HepG2 (cell line): ENCODE data around the gene MICAL3. TPM values are rescaled to one million over a fixed set of nuclear protein-coding genes. Genes with fewer than 3 reads are reported as not detected.

Experiments
- JARID2 ChIP-seq: sonication (generic); formaldehyde crosslinking; IDR thresholded peaks from 2 replicates; pipeline ENCODE4 v1.8.1; 2023; ENCODE audit warnings: missing genetic modification reagents, inconsistent platforms; ENCODE audit not compliant: insufficient replicate concordance
- KIAA2018 ChIP-seq: sonication (generic); formaldehyde crosslinking; IDR thresholded peaks from 2 replicates; pipeline ENCODE4 v1.5.0; 2020; ENCODE audit warnings: mild to moderate bottlenecking, missing genetic modification reagents, borderline replicate concordance
- TRAFD1 ChIP-seq: sonication (generic); formaldehyde crosslinking; IDR thresholded peaks from 2 replicates; pipeline ENCODE4 v1.5.1; 2020; ENCODE audit warnings: missing genetic modification reagents, mild to moderate bottlenecking, borderline replicate concordance
- ZFP1 ChIP-seq: IDR thresholded peaks from 2 replicates; pipeline ENCODE4 v1.6.1; 2016
- ZNF607 ChIP-seq: sonication (generic); formaldehyde crosslinking; IDR thresholded peaks from 2 replicates; pipeline ENCODE4 v1.5.1; 2020; ENCODE audit warnings: missing genetic modification reagents, mild to moderate bottlenecking, borderline replicate concordance
- polyA plus RNA-seq, 8 experiments: library from polyadenylated mRNA; depleted of rRNA in 3 of 8; stranded (reverse) in 7 of 8; unstranded in 1 of 8; fragments of >200 nt; fragmentation: Illumina TruSeq in 4 of 8; extraction: Trizol in 4 of 8; gene quantifications; 2 replicates each; pipeline versions ENCODE4 v1.2.1 to v1.2.3, GENCODE V29; 2011 to 2016; ENCODE audit warnings: low read depth in 4 of 8, missing spikeins in 1 of 8, mixed read lengths in 1 of 8; ENCODE audit not compliant: insufficient read depth in 1 of 8
- total RNA-seq, 5 experiments: library from RNA; depleted of rRNA; stranded (reverse); fragments of >200 nt; fragmentation: Illumina TruSeq; extraction: Trizol; gene quantifications; 2 replicates each; pipeline ENCODE4 v1.2.3, GENCODE V29; 2016; ENCODE audit warnings: low read depth in 1 of 5
- TF ChIP-seq, protein P1 (sequence below): sonication (generic); formaldehyde crosslinking; IDR thresholded peaks from 2 replicates; pipeline ENCODE4 v1.4.0; 2020; ENCODE audit warnings: missing genetic modification reagents, borderline replicate concordance
- TF ChIP-seq, protein P2 (sequence below): sonication (generic); formaldehyde crosslinking; IDR thresholded peaks from 2 replicates; pipeline ENCODE4 v1.5.0; 2020; ENCODE audit warnings: mild to moderate bottlenecking, missing genetic modification reagents
- TF ChIP-seq, protein P3 (sequence below): sonication (generic); formaldehyde crosslinking; conservative IDR thresholded peaks from 2 replicates; pipeline ENCODE4 v1.8.0; 2022; ENCODE audit warnings: low read depth, missing genetic modification reagents

The MICAL3 gene
- total and polyA plus RNA-seq, 2 of the 13 experiments (the other 11 are each of a cell fraction or from before 2014, with no cell fraction given) = 5.3 to 12.5 TPM

- TF ChIP-seq KIAA2018 (CRISPR knock-in tag) (no peak), JARID2 (no peak), TRAFD1 (CRISPR knock-in tag) (no peak), ZFP1 (no peak), ZNF607 (CRISPR knock-in tag) (no peak)
- TF ChIP-seq, protein P1, sequence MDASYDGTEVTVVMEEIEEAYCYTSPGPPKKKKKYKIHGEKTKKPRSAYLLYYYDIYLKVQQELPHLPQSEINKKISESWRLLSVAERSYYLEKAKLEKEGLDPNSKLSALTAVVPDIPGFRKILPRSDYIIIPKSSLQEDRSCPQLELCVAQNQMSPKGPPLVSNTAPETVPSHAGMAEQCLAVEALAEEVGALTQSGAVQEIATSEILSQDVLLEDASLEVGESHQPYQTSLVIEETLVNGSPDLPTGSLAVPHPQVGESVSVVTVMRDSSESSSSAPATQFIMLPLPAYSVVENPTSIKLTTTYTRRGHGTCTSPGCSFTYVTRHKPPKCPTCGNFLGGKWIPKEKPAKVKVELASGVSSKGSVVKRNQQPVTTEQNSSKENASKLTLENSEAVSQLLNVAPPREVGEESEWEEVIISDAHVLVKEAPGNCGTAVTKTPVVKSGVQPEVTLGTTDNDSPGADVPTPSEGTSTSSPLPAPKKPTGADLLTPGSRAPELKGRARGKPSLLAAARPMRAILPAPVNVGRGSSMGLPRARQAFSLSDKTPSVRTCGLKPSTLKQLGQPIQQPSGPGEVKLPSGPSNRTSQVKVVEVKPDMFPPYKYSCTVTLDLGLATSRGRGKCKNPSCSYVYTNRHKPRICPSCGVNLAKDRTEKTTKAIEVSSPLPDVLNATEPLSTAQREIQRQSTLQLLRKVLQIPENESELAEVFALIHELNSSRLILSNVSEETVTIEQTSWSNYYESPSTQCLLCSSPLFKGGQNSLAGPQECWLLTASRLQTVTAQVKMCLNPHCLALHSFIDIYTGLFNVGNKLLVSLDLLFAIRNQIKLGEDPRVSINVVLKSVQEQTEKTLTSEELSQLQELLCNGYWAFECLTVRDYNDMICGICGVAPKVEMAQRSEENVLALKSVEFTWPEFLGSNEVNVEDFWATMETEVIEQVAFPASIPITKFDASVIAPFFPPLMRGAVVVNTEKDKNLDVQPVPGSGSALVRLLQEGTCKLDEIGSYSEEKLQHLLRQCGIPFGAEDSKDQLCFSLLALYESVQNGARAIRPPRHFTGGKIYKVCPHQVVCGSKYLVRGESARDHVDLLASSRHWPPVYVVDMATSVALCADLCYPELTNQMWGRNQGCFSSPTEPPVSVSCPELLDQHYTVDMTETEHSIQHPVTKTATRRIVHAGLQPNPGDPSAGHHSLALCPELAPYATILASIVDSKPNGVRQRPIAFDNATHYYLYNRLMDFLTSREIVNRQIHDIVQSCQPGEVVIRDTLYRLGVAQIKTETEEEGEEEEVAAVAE (CRISPR knock-in tag) = no peak
- TF ChIP-seq, protein P2, sequence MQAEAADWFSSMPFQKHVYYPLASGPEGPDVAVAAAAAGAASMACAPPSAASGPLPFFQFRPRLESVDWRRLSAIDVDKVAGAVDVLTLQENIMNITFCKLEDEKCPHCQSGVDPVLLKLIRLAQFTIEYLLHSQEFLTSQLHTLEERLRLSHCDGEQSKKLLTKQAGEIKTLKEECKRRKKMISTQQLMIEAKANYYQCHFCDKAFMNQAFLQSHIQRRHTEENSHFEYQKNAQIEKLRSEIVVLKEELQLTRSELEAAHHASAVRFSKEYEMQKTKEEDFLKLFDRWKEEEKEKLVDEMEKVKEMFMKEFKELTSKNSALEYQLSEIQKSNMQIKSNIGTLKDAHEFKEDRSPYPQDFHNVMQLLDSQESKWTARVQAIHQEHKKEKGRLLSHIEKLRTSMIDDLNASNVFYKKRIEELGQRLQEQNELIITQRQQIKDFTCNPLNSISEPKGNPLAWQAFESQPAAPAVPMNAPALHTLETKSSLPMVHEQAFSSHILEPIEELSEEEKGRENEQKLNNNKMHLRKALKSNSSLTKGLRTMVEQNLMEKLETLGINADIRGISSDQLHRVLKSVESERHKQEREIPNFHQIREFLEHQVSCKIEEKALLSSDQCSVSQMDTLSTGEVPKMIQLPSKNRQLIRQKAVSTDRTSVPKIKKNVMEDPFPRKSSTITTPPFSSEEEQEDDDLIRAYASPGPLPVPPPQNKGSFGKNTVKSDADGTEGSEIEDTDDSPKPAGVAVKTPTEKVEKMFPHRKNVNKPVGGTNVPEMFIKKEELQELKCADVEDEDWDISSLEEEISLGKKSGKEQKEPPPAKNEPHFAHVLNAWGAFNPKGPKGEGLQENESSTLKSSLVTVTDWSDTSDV (CRISPR knock-in tag) = no peak; the same call in 1 of the 2 replicates
- TF ChIP-seq, protein P3, sequence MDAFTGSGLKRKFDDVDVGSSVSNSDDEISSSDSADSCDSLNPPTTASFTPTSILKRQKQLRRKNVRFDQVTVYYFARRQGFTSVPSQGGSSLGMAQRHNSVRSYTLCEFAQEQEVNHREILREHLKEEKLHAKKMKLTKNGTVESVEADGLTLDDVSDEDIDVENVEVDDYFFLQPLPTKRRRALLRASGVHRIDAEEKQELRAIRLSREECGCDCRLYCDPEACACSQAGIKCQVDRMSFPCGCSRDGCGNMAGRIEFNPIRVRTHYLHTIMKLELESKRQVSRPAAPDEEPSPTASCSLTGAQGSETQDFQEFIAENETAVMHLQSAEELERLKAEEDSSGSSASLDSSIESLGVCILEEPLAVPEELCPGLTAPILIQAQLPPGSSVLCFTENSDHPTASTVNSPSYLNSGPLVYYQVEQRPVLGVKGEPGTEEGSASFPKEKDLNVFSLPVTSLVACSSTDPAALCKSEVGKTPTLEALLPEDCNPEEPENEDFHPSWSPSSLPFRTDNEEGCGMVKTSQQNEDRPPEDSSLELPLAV (CRISPR knock-in tag) = no peak
Measured at GRCh38 chr22:17972385-17973191, 51.8 kb downstream of the MICAL3 start (continued).
